PC-3 (cell line): ENCODE data around the gene TOB2.

Source experiments
- CTCF ChIP-seq: fragments of 300-600 bp; sonication (generic); conservative IDR thresholded peaks from 2 replicates; pipeline ENCODE4 v1.5.1; 2017; ENCODE audit warnings: antibody characterized with exemption, low read depth, mild to moderate bottlenecking, low read length
- EZH2 ChIP-seq: fragments of 300-600 bp; sonication (generic); IDR thresholded peaks from one replicate; pipeline ENCODE4 v1.6.1; 2017; ENCODE audit warnings: antibody characterized with exemption, mild to moderate bottlenecking, low read length; ENCODE audit not compliant: unreplicated experiment
- EZH2phosphoT487 ChIP-seq: fragments of 300-600 bp; sonication (generic); IDR thresholded peaks from 2 replicates; pipeline ENCODE4 v1.6.1; 2018; ENCODE audit warnings: mild to moderate bottlenecking, antibody characterized with exemption, low read length, borderline replicate concordance

GRCh38 chr22:41395531-41396240, 50.9 kb downstream of the TOB2 start:
- TF ChIP-seq EZH2 (no peak), EZH2phosphoT487 (no peak), CTCF (no peak)
